Activated gamma-delta T cell treated with Interleukin-2 at 50 U/mL for 16 hours (primary cell): ENCODE data around the gene CYBB.

Source experiments
- DNase-seq: peaks from one replicate; pipeline ENCODE4 v3.0.0-alpha.2; 2020

CYBB gene

GRCh38 chrX:37786624-37787422, 7.0 kb downstream of the CYBB start:
- no peak for DNase-seq

- no peak for DNase-seq
These were observed 7.6 kb downstream of the CYBB start for GRCh38 chrX:37787423-37787869.

- DNase-seq, result no peak
These were observed 16.5 kb downstream of the CYBB start for GRCh38 chrX:37796310-37796709.

GRCh38 chrX:37796805-37797204, 16.9 kb downstream of the CYBB start:
- DNase-seq, result no peak

GRCh38 chrX:37799936-37800335, 20.1 kb downstream of the CYBB start:
- no peak for DNase-seq

- DNase-seq, result no peak
These were observed 20.9 kb downstream of the CYBB start for GRCh38 chrX:37800717-37801116.

- DNase-seq, result no peak
These were observed 22.2 kb downstream of the CYBB start for GRCh38 chrX:37802028-37802427.

- no peak for DNase-seq
These were observed 23.2 kb downstream of the CYBB start for GRCh38 chrX:37803057-37803456.

GRCh38 chrX:37809970-37810369, 30.1 kb downstream of the CYBB start:
- no peak for DNase-seq

GRCh38 chrX:37812110-37812509, 32.3 kb downstream of the CYBB start:
- no peak for DNase-seq

GRCh38 chrX:37813570-37813969, 33.7 kb downstream of the CYBB start:
- DNase-seq, result no peak

- no peak for DNase-seq
These were observed 35.5 kb downstream of the CYBB start for GRCh38 chrX:37815366-37815765.

GRCh38 chrX:37816766-37817165, 36.9 kb downstream of the CYBB start:
- no peak for DNase-seq

- DNase-seq, result no peak
These were observed 37.3 kb downstream of the CYBB start for GRCh38 chrX:37817176-37817575.

- no peak for DNase-seq
These were observed 37.7 kb downstream of the CYBB start for GRCh38 chrX:37817579-37817978.

- DNase-seq, result no peak
These were observed 38.2 kb downstream of the CYBB start for GRCh38 chrX:37818031-37818430.

GRCh38 chrX:37820646-37821045, 40.8 kb downstream of the CYBB start:
- DNase-seq, result no peak

- DNase-seq, result no peak
These were observed 44.8 kb downstream of the CYBB start for GRCh38 chrX:37824491-37825214.

GRCh38 chrX:37825215-37825842, 45.5 kb downstream of the CYBB start:
- DNase-seq, result peak; percentile 52

- DNase-seq, result no peak
These were observed 49.9 kb downstream of the CYBB start for GRCh38 chrX:37829721-37830120.

GRCh38 chrX:37830371-37830770, 50.5 kb downstream of the CYBB start:
- no peak for DNase-seq

GRCh38 chrX:37834937-37835336, 55.1 kb downstream of the CYBB start:
- DNase-seq, result no peak

GRCh38 chrX:37840931-37841330, 61.1 kb downstream of the CYBB start:
- no peak for DNase-seq

GRCh38 chrX:37844622-37845021, 64.8 kb downstream of the CYBB start:
- no peak for DNase-seq
